ENCODE data around the gene CCS.

The CCS gene

GRCh38 chr11:66549696-66550095 is 43.3 kb upstream of the CCS start:
- ChIA-PET POLR2A (interaction anchor here (0.7 kb wide), 1 partner anchor 234 kb away, joined by 3 read pairs; no protein-coding TSS in a partner anchor), CTCF (interaction anchor here (0.6 to 1.6 kb wide), 3 partner anchors 105 to 141 kb away, joined by 3 to 5 read pairs (median 5); no protein-coding TSS in a partner anchor)
- H3K36me3 ChIP-seq (ENCODE audit: control insufficient read depth in 2 of 2, insufficient read depth in 1 of 2, low read length in 2 of 2) = no peaks in the 10 kb centered on the region

GRCh38 chr11:66550887-66551286 is 42.1 kb upstream of the CCS start:
- Histone ChIP-seq H3K4me1 (ENCODE audit: control insufficient read depth, insufficient read depth, low read length) (no peaks in the 10 kb centered on the region), H3K36me3 (ENCODE audit: control insufficient read depth in 2 of 2, insufficient read depth in 1 of 2, low read length in 2 of 2) (no peaks in the 10 kb centered on the region), H3K27ac (ENCODE audit: extremely low read depth, low read depth, low read length) (no peak overlapping the region), H3K9me3 (ENCODE audit: control insufficient read depth, insufficient read depth, low read depth, low read length) (no peaks in the 10 kb centered on the region), H3K4me3 (ENCODE audit: low read depth, low read length) (no peak overlapping the region)
- CTCF ChIA-PET = interaction anchor here (0.7 kb wide), 1 partner anchor 101 kb away, joined by 3 read pairs; no protein-coding TSS in a partner anchor
- POLR2A ChIA-PET = no interaction called here
- TF ChIP-seq ZNF157 (tag by site-specific recombination; IDR thresholded peaks at IDR 0.05) = no peak
- TF ChIP-seq ZNF768 (tag by site-specific recombination; IDR thresholded peaks at IDR 0.05) = peak; percentile 26; the same call in 1 of the 2 replicates

More at GRCh38 chr11:66549696-66550095, 43.3 kb upstream of the CCS start:
- Histone ChIP-seq H3K27ac (ENCODE audit: extremely low read depth, low read depth, low read length) (no peak overlapping the region), H3K4me3 (ENCODE audit: low read depth, low read length) (no peak overlapping the region), H3K4me1 (ENCODE audit: control insufficient read depth, insufficient read depth, low read length) (no peaks in the 10 kb centered on the region), H3K9me3 (ENCODE audit: control insufficient read depth, insufficient read depth, low read depth, low read length) (no peaks in the 10 kb centered on the region)
- TF ChIP-seq ZNF501 (tag by site-specific recombination; IDR thresholded peaks at IDR 0.05) (no peak), ZNF580 (tag by site-specific recombination; IDR thresholded peaks at IDR 0.05) (peak; percentile 83)

- ChIA-PET CTCF (no interaction called here), POLR2A (interaction anchor here (0.7 to 0.9 kb wide), 2 partner anchors 8 to 62 kb away, joined by 3 to 4 read pairs; partner anchors contain the start of genes ACTN3, RBM14 and ZDHHC24)
- no peaks in the 10 kb centered on the region for H3K36me3 ChIP-seq (ENCODE audit: control insufficient read depth in 2 of 2, insufficient read depth in 1 of 2, low read length in 2 of 2)
- H3K4me1 ChIP-seq (ENCODE audit: control insufficient read depth, insufficient read depth, low read length) = no peaks in the 10 kb centered on the region
- H3K9me3 ChIP-seq (ENCODE audit: control insufficient read depth, insufficient read depth, low read depth, low read length) = no peaks in the 10 kb centered on the region
- TF ChIP-seq ZNF600 (tag by site-specific recombination; IDR thresholded peaks at IDR 0.05) (peak; percentile 53; the same call in 1 of the 2 replicates), PATZ1 (tag by site-specific recombination; IDR thresholded peaks at IDR 0.05) (no peak)
- H3K4me3 ChIP-seq (ENCODE audit: low read depth, low read length) = no peak overlapping the region
- no peak overlapping the region for H3K27ac ChIP-seq (ENCODE audit: extremely low read depth, low read depth, low read length)
Observed at GRCh38 chr11:66554602-66555001, 38.4 kb upstream of the CCS start.

GRCh38 chr11:66555416-66555815 is 37.6 kb upstream of the CCS start:
- TF ChIP-seq KLF16 (tag by site-specific recombination; IDR thresholded peaks at IDR 0.05) (no peak), PRDM6 (tag by site-specific recombination; IDR thresholded peaks at IDR 0.05) (no peak), ZNF221 (tag by site-specific recombination; IDR thresholded peaks at IDR 0.05; ENCODE audit: borderline replicate concordance) (no peak), ZNF521 (tag by site-specific recombination; IDR thresholded peaks at IDR 0.05) (no peak), YY2 (tag by site-specific recombination; IDR thresholded peaks at IDR 0.05) (no peak), HOXA7 (CRISPR knock-in tag; IDR thresholded peaks at IDR 0.05; ENCODE audit: borderline replicate concordance) (no peak), ZNF658 (tag by site-specific recombination; IDR thresholded peaks at IDR 0.05) (no peak)
- no peaks in the 10 kb centered on the region for H3K9me3 ChIP-seq (ENCODE audit: control insufficient read depth, insufficient read depth, low read depth, low read length)
- H3K27ac ChIP-seq (ENCODE audit: extremely low read depth, low read depth, low read length) = no peak overlapping the region
- ChIA-PET CTCF (no interaction called here), POLR2A (interaction anchor here (0.7 kb wide), 1 partner anchor 9 kb away, joined by 4 read pairs; the partner anchor contains the start of genes ACTN3 and ZDHHC24)
- no peaks in the 10 kb centered on the region for H3K4me1 ChIP-seq (ENCODE audit: control insufficient read depth, insufficient read depth, low read length)
- H3K36me3 ChIP-seq (ENCODE audit: control insufficient read depth in 2 of 2, insufficient read depth in 1 of 2, low read length in 2 of 2) = no peaks in the 10 kb centered on the region
- H3K4me3 ChIP-seq (ENCODE audit: low read depth, low read length) = no peak overlapping the region
